Measurements from ENCODE around the gene DIP2B.
"Not testable (repeated sequence)": the region's sequence is repeated elsewhere in the genome, so short reads cannot be mapped to it uniquely, and the experiment has no call there.

The DIP2B gene

DNA sequence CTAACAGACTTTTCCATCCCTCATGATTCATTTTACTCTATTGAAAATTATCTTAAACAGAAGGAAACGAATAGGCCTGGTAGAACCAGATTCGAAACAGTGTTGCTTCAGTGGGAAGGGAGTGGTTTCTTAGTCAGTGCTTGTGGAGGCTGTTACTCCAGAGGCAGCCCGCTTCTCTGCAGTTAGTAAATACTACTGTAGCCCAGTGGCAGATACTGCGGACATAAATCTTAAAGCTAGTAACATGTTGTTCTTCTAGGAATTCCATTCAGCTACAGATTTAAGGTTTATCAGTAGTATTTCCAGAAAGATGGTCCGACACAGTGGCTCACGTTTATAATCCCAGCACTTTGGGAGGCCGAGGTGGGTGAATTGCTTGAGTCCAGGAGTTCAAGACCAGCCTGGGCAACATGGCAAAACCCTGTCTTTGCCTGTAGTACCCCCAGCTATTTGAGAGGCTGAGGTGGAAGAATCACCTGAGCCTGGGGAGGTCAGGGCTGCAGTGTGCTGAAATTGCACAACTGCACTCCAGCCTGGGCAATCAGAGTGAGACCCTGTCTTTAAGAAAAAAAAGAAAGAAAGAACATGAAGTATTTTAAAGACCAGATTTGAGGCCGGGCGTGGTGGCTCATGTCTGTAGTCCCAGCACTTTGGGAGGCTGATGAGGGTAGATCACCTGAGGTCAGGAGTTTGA, 45.9 kb downstream of the DIP2B start:
- no peak for DNase-seq

DNA sequence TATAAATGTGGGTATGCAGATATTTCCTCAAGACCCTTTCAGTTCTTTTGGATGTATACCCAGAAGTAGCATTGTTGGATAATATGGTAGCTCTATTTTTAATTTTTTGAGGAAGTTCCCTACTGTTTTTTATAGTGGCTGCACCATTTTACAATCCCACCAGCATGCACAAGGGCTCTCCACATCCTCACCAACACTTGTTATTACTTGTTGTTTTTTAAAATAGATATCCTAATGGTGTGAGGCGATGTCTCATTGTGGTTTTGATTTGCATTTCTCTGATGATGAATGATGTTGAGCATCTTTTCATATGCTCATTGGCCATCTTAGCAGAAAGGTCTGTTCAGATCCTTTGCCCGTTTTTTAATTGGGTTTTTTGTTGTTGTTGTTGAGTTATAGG, 47.1 kb downstream of the DIP2B start:
- DNase-seq, result no peak

GRCh38 chr12:50554651-50555050, 49.9 kb downstream of the DIP2B start:
- no peak for DNase-seq

- no peak for DNase-seq
These were observed 50.7 kb downstream of the DIP2B start for GRCh38 chr12:50555471-50555885.

DNA sequence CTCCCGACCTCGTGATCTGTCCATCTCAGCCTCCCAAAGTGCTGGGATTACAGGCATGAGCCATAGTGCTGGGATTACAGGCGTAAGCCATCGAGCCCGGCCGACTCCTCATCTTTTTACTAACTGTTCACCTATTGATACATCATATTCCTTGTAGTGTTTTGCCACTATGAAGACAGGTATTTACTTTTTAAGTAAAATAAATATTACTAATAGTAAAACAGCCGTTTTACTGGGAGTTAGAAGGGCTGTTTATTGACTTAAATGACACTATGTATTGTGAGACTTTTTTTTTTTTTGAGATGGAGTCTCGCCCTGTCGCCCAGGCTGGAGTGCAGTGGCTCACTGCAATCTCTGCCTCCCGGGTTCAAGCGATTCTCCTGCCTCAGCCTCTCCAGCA, 51.5 kb downstream of the DIP2B start:
- DNase-seq, result no peak

DNA sequence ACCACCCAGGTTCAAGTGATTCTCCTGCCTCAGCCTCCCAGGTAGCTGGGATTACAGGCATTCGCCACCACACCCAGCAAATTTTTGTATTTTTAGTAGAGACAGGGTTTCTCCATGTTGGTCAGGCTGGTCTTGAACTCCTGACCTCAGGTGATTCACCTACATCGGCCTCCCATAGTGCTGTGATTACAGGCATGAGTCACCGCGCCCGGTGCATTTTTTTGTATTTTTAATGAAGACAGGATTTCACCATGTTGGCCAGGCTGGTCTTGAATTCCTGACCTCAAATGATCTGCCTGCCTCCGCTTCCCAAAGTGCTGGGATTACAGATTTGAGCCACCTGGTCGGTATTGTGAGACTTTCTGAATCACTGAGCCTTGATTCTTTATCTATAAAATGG, 52.0 kb downstream of the DIP2B start:
- DNase-seq, result not testable (repeated sequence)

DNA sequence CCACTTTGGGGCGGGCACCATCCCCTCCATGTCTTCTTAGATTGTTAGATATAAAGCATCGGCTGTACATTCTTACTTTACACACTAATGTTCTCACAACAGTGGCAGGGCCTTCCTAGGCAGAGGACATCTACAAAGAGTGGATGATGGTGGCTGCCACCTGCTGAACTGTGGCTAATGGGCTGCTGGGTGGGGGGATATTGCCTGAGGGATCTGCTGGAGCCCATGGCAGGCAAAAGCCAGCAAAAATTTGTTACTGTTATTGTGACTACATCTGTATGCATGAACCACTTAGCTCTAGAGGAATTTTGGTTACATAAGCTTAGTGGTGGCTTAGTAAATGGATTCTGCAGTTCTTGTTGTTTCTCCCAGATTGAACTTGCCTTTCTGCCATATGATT, 52.6 kb downstream of the DIP2B start:
- no peak for DNase-seq

DNA sequence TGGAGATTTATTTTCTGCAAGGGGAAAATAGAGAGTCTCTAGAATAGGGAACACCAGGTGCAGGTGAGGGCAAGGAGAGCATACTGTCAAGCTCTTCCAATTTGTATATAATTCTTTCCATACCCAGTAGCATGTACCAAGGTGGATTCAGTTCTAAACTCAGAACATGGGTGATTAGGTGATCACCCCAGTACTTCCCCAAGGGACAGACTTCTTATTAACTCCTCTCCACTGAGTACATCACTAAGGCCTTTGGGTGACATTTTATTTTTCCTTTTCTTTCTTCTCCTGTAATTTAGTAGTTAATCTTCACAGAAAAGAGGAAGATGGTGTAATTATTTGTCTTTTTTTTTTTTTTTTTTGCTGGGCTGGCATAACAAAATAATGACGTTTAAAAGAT, 54.2 kb downstream of the DIP2B start:
- DNase-seq, result no peak

- no peak for DNase-seq
These were observed 58.0 kb downstream of the DIP2B start for GRCh38 chr12:50562520-50563433.

- no peak for DNase-seq
These were observed 58.6 kb downstream of the DIP2B start for GRCh38 chr12:50563434-50563787.

DNA sequence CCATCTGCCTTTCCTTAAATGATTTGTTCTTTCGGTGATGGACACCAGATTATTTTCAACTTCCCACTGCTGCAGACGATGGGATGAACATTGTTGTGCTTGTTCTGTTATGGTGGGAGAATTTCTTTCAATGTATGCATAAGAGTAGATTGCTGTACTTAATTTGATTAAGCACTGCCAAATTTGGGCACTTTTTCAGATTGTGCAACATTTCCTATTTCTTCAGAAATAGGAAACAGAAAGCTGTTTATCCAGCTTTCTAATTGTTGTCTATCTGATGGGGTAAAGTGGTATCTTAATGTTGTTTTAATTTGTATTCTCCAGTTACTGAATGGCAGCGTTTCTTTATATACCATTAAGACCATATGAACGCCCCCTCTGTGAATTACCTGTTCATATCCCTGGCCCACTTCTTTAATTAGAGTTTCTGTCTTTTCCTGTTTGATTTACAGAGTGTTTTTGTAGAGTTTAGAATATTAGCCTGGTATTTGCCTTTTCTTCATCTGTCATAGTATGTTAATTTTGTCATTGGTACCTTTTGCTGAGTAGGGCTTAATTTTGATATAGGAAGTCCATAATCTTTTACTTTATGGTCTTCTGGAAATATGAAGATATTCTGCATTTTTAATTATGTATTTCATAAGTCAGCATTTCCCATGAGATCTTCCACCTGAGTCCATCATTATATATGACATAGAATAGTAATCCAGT, 59.6 kb downstream of the DIP2B start:
- no peak for DNase-seq

DNA sequence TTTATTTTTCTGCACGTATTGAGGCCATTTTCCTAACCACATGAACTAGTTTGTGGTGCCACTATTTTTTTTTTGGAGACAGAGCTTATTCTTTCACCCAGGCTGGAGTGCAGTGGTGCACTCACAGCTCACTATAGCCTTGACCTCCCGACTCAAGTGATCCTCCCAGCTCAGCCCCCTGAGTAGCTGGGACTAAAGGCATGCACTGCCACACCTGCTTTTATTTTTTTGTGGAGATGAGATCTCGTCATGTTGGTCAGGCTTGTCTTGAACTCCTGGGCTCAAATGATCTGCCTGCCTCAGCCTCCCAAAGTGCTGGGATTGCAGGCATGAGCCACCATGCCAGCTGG, 60.1 kb downstream of the DIP2B start:
- no peak for DNase-seq

GRCh38 chr12:50566066-50566465, 61.3 kb downstream of the DIP2B start:
- no peak for DNase-seq

DNA sequence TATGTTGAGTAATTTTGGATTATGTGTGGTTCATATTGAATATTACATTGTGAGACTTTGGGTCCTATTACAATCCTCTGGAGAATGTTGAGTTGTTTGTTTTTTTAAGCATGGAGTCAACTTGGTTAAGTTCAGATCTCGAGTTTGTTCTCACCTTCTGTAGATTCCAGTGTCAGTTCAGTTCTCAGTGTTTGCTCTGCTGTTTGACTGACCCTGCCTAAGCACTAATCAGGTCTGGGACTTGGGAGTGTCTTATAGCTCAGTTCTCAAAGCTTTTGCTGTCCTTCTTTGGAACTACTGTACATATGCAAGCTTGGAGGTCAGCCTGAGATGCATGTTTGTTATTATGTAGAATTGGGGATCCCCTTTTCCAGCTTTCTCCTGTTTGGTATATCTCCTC, 63.1 kb downstream of the DIP2B start:
- no peak for DNase-seq

GRCh38 chr12:50568338-50569091, 63.7 kb downstream of the DIP2B start:
- no peak for DNase-seq

GRCh38 chr12:50569321-50569720, 64.5 kb downstream of the DIP2B start:
- DNase-seq, result no peak

DNA sequence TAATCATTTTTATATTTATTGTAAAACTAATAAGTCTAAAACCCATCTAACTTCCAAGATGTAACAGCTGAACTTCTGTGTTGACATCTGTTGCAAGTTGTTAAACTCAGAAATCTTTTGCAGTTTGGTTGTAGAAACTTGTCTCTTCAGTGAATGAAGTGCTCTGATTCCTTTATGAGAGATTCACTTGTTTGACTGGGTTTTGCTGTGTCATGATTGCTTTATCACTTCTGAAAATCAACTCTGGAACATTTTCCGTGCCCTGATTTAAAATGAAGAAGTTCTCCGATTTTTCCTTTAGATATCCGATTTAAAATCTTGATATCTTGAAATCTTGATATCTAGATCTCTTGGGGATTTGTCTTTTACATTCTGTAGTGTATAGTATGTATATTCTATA, 65.1 kb downstream of the DIP2B start:
- DNase-seq, result no peak

DNA sequence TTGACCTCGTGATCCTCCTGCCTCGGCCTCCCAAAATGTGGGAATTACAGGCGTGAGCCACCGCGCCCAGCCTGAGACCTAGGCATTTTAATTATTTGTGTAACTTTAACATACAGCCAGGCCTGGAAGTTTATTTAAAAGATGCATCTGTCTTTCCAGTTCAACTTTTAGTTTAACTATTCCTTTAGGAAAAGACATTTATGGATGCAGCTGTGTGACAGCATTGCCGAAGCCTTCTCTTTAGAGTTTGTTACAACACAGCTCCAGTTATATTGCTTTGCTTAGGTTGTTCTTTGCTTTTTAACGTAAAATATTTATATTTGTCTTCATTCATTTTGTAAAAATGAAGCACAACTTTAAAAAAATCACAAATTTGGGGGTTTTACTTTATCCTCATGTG, 67.0 kb downstream of the DIP2B start:
- no peak for DNase-seq

DNA sequence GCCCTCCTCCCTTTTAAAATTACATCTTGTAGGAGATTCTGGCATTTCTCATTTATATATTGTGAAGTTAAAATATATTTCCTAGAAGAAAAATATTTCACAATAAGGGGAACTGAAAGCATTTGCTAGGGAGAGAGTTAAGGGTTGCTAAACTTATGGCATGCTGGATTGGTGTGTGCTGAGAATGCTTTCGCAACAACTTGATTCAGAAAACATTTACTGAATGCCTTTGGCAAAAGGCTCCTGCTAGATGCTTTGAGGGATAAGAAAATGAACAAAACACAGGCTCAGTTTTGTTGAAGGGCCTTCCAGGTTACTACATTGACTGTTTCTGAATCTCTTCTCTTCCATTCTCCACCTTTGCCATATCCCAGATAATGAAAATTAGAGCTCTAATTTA, 67.5 kb downstream of the DIP2B start:
- peak; percentile 22 for DNase-seq

DNA sequence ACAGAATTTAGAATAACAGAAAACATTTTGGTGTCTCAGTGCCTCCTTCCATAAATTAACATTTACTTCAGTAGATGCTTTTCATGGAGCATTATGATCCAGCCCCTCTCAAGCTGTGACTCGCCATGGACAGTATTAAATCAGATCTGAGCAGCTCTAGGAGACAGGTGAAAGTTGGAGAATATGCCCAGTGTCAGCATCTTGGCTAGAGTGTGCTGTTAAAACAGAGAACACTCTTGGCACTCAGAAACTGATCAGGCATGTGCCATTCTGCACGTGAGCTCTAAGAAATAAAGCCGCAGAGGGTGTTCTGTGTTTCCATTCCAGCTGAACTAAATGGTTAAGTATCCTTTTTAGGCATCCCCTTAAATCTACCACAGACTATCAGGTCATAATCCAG, 68.0 kb downstream of the DIP2B start:
- DNase-seq, result no peak

GRCh38 chr12:50573271-50573670, 68.5 kb downstream of the DIP2B start:
- no peak for DNase-seq

DNA sequence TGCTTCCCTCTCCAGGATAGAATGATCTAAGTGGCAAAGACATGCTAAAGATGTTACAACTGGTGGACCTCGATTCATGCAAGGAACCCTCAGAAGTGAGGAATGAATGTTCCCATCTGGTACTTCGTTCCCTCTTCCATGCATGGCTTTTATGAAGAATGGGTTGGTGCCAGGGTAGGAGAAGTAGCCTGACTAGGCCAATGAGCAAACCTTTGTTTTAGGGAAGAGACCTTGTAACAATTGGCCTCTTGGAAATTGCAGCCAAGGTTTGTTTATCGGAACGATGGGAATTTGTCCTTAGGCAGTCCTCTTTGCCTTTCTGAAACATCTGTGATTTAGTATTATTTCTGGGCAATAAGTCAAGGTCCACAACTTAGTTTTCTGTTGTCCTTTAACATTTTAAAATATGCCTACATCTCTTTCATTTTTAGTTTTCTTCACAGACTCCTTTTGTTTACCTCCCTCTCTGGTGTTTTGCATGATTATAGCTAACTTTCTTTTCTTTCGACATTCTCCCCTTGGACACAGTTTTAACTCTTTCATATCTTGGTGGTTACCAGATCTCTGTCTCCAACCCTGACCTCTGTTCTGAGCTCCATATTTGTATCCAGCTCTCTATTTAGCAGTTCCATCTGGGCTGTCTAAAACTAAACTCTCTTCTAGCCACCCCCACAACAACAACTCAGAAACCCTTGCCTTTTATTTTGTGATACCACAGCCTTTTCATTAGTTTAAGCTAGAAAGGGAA, 70.0 kb downstream of the DIP2B start:
- no peak for DNase-seq
